ENCODE results near the gene HS1BP3. TPM values are rescaled to one million over a fixed set of nuclear protein-coding genes. Genes with fewer than 3 reads are reported as not detected.

The HS1BP3 gene
- total and polyA plus RNA-seq, 8 donors = 12.5 to 39.7 (median 13.4) TPM

- Histone ChIP-seq H3K4me3 (no peak overlapping the region), H3K4me1 (peaks cover 0 to 12% of the 10 kb centered on the region in 2 donors), H3K27ac (peak overlapping the region in 1 of 2 donors; percentile 60), H3K27me3 (no peaks in the 10 kb centered on the region), H3K36me3 (no peaks in the 10 kb centered on the region), H3K9me3 (no peaks in the 10 kb centered on the region)
- intact Hi-C loops (cut with DNase I) = no loop called here
- no peak for TF ChIP-seq CTCF (IDR thresholded peaks at IDR 0.05)
- ATAC-seq (no peak), DNase-seq (peak in 1 of 4 donors; percentile 54)
Measured at GRCh38 chr2:20568501-20569463, 82.1 kb downstream of the HS1BP3 start.

GRCh38 chr2:20567926-20568179, 83.0 kb downstream of the HS1BP3 start:
- H3K27ac ChIP-seq = no peak overlapping the region
- intact Hi-C loops (cut with DNase I) = no loop called here
- no peak overlapping the region for H3K4me3 ChIP-seq
- DNase-seq (peak in 1 of 4 donors; percentile 24), ATAC-seq (no peak)
- peaks cover 0 to 12% of the 10 kb centered on the region in 2 donors for H3K4me1 ChIP-seq
- no peaks in the 10 kb centered on the region for H3K36me3 ChIP-seq
- no peaks in the 10 kb centered on the region for H3K27me3 ChIP-seq
- no peaks in the 10 kb centered on the region for H3K9me3 ChIP-seq
- TF ChIP-seq CTCF (IDR thresholded peaks at IDR 0.05) = no peak

Other genes starting within 250 kb of the HS1BP3 start
- 100 to 1,000 TPM; 116 to 124 TPM for gene RHOB, start 204.0 kb downstream of the HS1BP3 start, total RNA-seq
- gene RHOB, start 204.0 kb downstream of the HS1BP3 start, polyA plus RNA-seq (ENCODE audit: insufficient read length in 6 of 6) = 100 to 1,000 TPM in 2 of 6 donors, 10 to 100 TPM in 4; 54.0 to 172 (median 92.6) TPM
- under 1 TPM; 0.15 to 0.37 TPM for gene GDF7, start 16.0 kb upstream of the HS1BP3 start, total RNA-seq
- gene GDF7, start 16.0 kb upstream of the HS1BP3 start, polyA plus RNA-seq (ENCODE audit: insufficient read length in 6 of 6) = under 1 TPM; 0.23 to 0.42 (median 0.30) TPM
- 10 to 100 TPM; 20.2 to 21.2 TPM for gene LDAH, start 172.0 kb upstream of the HS1BP3 start, total RNA-seq
- gene LDAH, start 172.0 kb upstream of the HS1BP3 start, polyA plus RNA-seq (ENCODE audit: insufficient read length in 6 of 6) = 10 to 100 TPM; 21.4 to 25.7 (median 22.5) TPM

Data from left lung (tissue), 10 donors.